NCI-H2171 treated with DMSO at 0.1 percent for 48 hours (cell line): ENCODE results near the gene PCBP4.

Experiments used
- DNase-seq: peaks from one replicate; lab custom pipeline; 2025; lab: John Stamatoyannopoulos, UW

Gene PCBP4

GRCh38 chr3:51967384-51968169, at the start of gene PCBP4:
Gene PCBP4, minus strand, starts transcription at chr3:51967454. Its CDS starts 6,214 bp downstream, at chr3:51961240.
- DNase-seq = peak; percentile 14

- DNase-seq = no peak
These were observed 48.4 kb upstream of the PCBP4 start for GRCh38 chr3:52015438-52016228.

GRCh38 chr3:52014613-52015012, 47.4 kb upstream of the PCBP4 start:
- DNase-seq = no peak

GRCh38 chr3:52013802-52014598, 46.7 kb upstream of the PCBP4 start:
- DNase-seq = no peak

DNA sequence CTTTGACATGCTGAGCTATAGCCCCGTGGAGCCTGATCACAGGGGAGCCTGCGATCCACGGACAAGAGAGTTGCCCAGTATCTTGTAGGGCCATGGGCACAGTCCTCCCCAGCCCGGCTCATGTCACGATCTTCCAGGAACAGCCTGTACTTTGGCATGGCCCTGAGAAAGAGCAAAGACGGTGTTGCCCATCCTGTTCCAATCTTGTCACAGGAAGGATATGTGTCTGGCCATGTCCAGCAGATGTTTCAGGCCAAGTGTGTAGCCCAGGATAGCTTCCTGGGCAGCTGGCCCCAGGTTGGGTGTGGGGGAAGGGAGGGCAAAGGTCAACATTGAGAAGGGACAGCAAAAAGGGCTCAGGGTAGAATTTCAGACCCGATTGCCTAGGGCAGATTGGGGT, 45.4 kb upstream of the PCBP4 start:
- DNase-seq = no peak

GRCh38 chr3:52010431-52010830, 43.2 kb upstream of the PCBP4 start:
- no peak for DNase-seq

- DNase-seq = no peak
These were observed 40.0 kb upstream of the PCBP4 start for GRCh38 chr3:52007291-52007690.

GRCh38 chr3:52006820-52007133, 39.5 kb upstream of the PCBP4 start:
- no peak for DNase-seq

DNA sequence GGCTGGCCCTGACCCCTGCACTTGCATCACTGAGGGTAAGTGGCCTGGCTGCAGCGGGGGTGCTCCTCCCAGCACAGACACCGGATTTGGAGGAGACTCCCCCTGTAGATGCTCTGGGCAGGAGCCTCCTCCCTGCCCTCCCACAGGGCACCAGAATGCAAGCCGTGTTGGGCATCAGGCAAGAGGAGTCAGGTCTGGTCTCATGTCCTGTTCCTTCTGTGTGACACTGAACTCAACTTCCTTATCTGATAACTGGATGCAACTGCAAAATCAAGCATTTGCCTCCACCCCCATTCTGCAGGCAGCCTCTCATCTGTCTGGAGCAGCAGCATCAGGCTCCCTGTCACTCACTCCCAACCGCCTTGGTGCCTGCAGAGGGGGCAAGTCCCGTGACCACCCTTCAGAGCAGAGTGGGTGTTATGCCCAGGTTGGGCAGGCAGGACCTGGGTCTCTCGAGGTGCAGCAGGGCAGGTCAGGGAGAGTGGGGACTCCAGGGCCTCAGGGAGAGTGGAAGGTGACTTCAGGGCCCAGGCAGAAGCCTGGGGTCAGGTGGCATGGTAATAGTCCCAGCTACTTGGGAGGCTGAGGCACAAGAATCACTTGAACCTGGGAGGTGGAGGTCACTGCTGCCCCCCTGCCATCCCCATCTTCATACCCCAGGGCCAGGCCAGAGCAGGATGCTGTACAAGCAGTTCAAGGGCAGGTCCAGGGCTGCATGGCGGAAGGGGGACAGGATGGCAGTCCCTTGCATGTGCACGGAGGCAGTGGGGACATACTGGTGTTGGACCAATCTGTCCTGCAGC, 39.0 kb upstream of the PCBP4 start:
- DNase-seq = no peak

- DNase-seq = peak; percentile 53
These were observed 38.3 kb upstream of the PCBP4 start for GRCh38 chr3:52005571-52005986.

GRCh38 chr3:52004906-52005395, 37.7 kb upstream of the PCBP4 start:
- DNase-seq = no peak

- peak; percentile 2 for DNase-seq
These were observed 37.0 kb upstream of the PCBP4 start for GRCh38 chr3:52004163-52004787.

DNA sequence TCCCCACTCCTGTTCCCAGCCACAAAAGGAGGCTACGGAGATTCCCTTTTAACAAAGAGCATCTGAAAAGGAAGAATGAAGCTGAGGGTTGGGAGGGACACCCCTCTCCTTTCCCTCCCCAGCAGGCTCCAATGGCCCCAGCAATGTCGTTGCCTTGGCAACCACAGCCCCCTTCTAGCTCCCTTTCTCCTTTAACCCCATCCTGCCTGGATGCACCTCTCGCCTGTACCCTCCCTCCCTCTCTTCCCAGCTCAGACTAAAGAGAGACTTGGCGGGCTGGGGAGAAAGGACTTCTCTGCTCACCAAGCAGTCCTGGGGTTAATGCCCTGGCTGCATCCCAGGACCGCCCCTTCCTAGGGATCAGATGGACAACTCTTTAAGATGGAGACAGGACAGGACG, 35.5 kb upstream of the PCBP4 start:
- no peak for DNase-seq

- DNase-seq = peak; percentile 74
These were observed 34.3 kb upstream of the PCBP4 start for GRCh38 chr3:52001443-52001974.

DNA sequence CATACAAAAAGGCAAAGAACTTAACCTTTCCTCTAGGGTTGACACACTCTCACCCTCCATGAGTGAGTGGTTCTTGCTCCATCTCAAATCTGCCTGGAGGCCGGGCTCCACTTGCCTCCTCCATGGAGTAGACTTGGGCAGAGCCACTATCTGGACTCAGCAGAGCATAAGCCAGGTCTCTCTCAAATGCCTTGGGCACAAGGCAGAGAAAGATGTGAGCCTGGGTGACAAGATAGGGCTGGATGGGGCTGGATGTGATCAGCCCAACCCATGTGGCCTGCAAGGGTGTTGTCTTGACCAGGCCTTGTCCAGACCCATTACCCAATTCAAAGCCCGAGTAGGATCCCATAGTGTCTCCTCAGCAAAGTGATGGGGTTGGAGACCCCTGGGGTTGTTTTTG, 32.6 kb upstream of the PCBP4 start:
- no peak for DNase-seq

DNA sequence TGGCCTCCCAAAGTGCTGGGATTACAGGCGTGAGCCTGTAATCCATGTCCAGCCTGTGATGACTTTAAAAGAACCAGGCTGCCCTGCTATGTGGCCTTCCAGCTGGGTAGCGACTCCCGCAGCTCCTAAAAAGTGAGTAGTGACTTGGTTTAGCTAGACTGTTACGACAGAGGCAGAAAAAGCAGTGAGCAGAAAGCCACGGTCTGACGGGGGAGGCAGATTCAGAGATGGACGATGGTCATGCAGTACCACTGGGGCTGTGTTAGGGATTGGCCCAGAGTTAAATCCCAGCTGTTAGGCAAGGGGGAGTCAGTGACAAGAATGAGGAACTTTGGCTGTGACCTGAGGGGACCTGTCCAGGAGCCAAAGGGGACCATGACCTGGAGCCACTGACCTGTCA, 31.5 kb upstream of the PCBP4 start:
- no peak for DNase-seq

- DNase-seq = peak; percentile 31
These were observed 30.8 kb upstream of the PCBP4 start for GRCh38 chr3:51997935-51998596.

DNA sequence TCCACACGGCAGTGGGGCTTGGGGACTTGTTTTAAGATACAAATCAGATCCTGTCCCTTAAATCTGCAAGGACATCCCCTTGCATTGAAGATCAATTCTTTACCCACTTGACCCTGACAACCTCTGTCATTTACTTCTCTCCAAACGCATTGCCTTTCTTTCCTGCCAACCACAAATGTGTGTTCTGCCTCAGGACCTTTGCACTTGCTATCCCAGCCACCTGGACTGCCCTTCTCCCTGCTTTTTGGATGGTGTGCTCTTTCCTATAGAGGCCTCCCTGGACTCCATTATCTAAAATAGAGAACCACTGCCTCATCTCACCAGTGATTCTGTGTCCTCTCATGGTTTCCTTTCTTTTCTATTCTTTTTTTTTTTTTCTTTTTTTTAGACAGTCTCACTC, 29.9 kb upstream of the PCBP4 start:
- DNase-seq = no peak

GRCh38 chr3:51995346-51996163, 28.3 kb upstream of the PCBP4 start, which contains the start of gene RPL29:
Gene RPL29, minus strand, starts transcription at chr3:51995895. Its CDS starts 434 bp downstream, at chr3:51995461.
- DNase-seq = peak; percentile 93
